ENCODE measurements around the gene CHD9. TPM values are rescaled to one million over a fixed set of nuclear protein-coding genes. Genes with fewer than 3 reads are reported as not detected.

The CHD9 gene
- total and polyA plus RNA-seq, 7 donors: 13.8 to 88.5 (median 55.5) TPM

GRCh38 chr16:53094013-53094630, 39.3 kb downstream of the CHD9 start:
- no peaks in the 10 kb centered on the region for H3K27me3 ChIP-seq
- DNase-seq: peak; percentile 82
- peaks cover 0 to 71% (median 69%) of the 10 kb centered on the region in 4 donors for H3K4me1 ChIP-seq
- H3K9me3 ChIP-seq: no peaks in the 10 kb centered on the region
- TF ChIP-seq EP300 (IDR thresholded peaks at IDR 0.05): no peak
- TF ChIP-seq, protein P1, sequence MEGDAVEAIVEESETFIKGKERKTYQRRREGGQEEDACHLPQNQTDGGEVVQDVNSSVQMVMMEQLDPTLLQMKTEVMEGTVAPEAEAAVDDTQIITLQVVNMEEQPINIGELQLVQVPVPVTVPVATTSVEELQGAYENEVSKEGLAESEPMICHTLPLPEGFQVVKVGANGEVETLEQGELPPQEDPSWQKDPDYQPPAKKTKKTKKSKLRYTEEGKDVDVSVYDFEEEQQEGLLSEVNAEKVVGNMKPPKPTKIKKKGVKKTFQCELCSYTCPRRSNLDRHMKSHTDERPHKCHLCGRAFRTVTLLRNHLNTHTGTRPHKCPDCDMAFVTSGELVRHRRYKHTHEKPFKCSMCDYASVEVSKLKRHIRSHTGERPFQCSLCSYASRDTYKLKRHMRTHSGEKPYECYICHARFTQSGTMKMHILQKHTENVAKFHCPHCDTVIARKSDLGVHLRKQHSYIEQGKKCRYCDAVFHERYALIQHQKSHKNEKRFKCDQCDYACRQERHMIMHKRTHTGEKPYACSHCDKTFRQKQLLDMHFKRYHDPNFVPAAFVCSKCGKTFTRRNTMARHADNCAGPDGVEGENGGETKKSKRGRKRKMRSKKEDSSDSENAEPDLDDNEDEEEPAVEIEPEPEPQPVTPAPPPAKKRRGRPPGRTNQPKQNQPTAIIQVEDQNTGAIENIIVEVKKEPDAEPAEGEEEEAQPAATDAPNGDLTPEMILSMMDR (IDR thresholded peaks at IDR 0.05): no peak
- peak in 2 of 4 donors; percentile 12 to 16 for TF ChIP-seq POLR2AphosphoS5 (IDR thresholded peaks at IDR 0.05)
- no peak for TF ChIP-seq POLR2A (IDR thresholded peaks at IDR 0.05)
- intact Hi-C loops (cut with DNase I): no loop called here
- H3K4me3 ChIP-seq: no peak overlapping the region
- WGBS, 2 donors: 10 to 38% methylated on average over 10 of the region's 10 CpGs
- no peaks in the 10 kb centered on the region for H3K36me3 ChIP-seq
- H3K27ac ChIP-seq: peak overlapping the region; percentile 17 to 90 (median 56)

GRCh38 chr16:53097190-53097589, 42.4 kb downstream of the CHD9 start:
- Histone ChIP-seq H3K27ac (no peak overlapping the region), H3K9me3 (no peaks in the 10 kb centered on the region), H3K4me3 (no peak overlapping the region), H3K4me1 (peaks cover 0 to 71% (median 66%) of the 10 kb centered on the region in 4 donors), H3K36me3 (no peaks in the 10 kb centered on the region), H3K27me3 (no peaks in the 10 kb centered on the region)
- intact Hi-C loops (cut with DNase I): no loop called here
- no peak for TF ChIP-seq POLR2A (IDR thresholded peaks at IDR 0.05)
- TF ChIP-seq, protein P1 (IDR thresholded peaks at IDR 0.05): no peak
- no peak for TF ChIP-seq POLR2AphosphoS5 (IDR thresholded peaks at IDR 0.05)
- TF ChIP-seq EP300 (IDR thresholded peaks at IDR 0.05): no peak
- 72 to 93% methylated on average over 4 of the region's 4 CpGs for WGBS, 2 donors
- no peak for DNase-seq

- no peaks in the 10 kb centered on the region for H3K27me3 ChIP-seq
- H3K4me1 ChIP-seq: peaks cover 0 to 63% (median 55%) of the 10 kb centered on the region in 4 donors
- peak; percentile 95 for DNase-seq
- no peak for TF ChIP-seq EP300 (IDR thresholded peaks at IDR 0.05)
- peak; percentile 58 to 81 (median 77) for TF ChIP-seq POLR2AphosphoS5 (IDR thresholded peaks at IDR 0.05)
- no peaks in the 10 kb centered on the region for H3K36me3 ChIP-seq
- 13 to 15% methylated on average over 16 of the region's 16 CpGs for WGBS, 2 donors
- peak overlapping the region; percentile 10 to 41 (median 36) for H3K4me3 ChIP-seq
- H3K27ac ChIP-seq: peak overlapping the region; percentile 93 to 96 (median 94)
- no peaks in the 10 kb centered on the region for H3K9me3 ChIP-seq
- intact Hi-C loops (cut with DNase I): loop anchor here (1.0 kb wide), 2 partner anchors 7 to 43 kb away; no protein-coding TSS in a partner anchor
These were observed 43.9 kb downstream of the CHD9 start for GRCh38 chr16:53098526-53099317.

DNA sequence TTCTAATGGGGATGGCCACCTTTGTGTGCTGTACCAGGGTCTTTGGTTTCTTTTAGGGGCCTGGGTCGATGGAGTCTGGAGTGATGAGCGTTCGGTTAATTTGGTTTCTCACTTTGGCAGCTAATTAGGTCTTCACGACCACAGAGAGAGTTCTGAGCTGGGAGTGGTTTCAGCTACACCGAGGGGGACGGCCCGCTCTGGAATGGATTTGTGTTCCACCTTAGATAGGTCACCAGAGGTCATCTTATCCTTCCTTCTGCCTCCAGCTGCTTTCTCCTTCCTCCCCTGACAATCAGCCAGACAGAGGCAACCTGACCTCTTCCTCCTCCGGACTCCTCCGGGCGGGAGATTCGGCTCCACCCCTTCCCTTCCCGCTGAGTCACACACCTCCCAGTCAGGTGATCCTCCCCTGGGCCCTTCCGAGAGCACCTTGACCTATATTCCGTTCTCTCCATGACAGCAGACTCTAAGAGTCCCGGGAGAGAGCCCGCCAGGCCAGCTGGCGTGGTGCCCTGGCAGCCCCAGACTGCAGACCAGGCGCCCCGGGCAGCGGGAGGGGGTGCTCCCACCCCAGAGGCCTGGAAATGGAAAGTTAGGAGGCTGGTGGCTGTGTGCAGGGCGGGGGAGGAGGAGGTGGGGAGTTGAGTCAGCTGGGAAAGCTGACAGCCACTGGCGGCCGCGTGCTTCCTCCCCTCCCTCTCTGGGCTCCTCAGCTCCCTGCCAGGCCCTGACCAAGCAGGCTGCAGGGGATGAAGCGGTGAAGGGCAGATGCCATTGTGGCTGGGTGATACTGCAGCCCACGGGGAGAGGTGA, 44.7 kb downstream of the CHD9 start:
- H3K9me3 ChIP-seq: no peaks in the 10 kb centered on the region
- WGBS, 2 donors: 1 to 2% methylated on average over 26 of the region's 26 CpGs
- peak overlapping the region; percentile 10 to 41 (median 36) for H3K4me3 ChIP-seq
- H3K27ac ChIP-seq: peak overlapping the region; percentile 93 to 96 (median 94)
- H3K36me3 ChIP-seq: no peaks in the 10 kb centered on the region
- no peaks in the 10 kb centered on the region for H3K27me3 ChIP-seq
- DNase-seq: peak; percentile 97
- peaks cover 0 to 62% (median 47%) of the 10 kb centered on the region in 4 donors for H3K4me1 ChIP-seq
- TF ChIP-seq POLR2AphosphoS5 (IDR thresholded peaks at IDR 0.05) (peak; percentile 53 to 79 (median 72)), EP300 (IDR thresholded peaks at IDR 0.05) (peak in 2 of 4 donors; percentile 16 to 54), POLR2A (IDR thresholded peaks at IDR 0.05) (no peak)
- intact Hi-C loops (cut with DNase I): loop anchor here (1.0 kb wide), 2 partner anchors 8 to 44 kb away; no protein-coding TSS in a partner anchor

DNA sequence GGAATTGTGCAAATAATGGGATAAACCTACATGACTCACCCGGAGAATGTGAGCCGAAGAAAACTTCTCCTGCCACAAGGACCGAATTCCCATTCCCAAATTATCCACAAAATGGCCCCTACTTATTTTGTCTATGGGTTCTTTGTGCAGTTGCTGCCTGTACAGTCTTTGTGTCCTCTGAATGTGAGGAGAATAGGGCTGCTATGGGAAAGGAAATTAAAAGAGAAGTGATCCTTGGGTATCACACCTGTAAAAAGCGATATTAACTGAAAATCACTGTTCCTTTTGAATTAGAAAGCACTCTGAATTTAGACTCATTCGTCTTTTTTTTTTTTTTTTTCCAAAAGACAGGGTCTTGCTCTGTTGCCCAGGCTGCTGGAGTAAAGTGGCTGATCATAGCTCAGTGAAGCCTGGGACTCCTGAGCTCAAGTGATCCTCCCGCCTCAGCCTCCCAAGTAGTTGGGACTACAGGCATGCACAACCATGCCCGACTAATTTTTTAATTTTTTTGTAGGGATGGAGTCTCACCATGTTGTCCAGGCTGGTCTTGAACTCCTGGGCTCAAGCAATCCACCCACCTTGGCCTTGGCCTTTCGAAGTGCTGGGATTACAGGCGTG, 45.4 kb downstream of the CHD9 start:
- intact Hi-C loops (cut with DNase I): no loop called here
- H3K9me3 ChIP-seq: no peaks in the 10 kb centered on the region
- 55 to 61% methylated on average over 9 of the region's 9 CpGs for WGBS, 2 donors

More for the DNA sequence above, 45.4 kb downstream of the CHD9 start:
- Histone ChIP-seq H3K4me3 (peak overlapping the region; percentile 10 to 41 (median 36)), H3K27me3 (no peaks in the 10 kb centered on the region), H3K4me1 (peaks cover 0 to 60% (median 44%) of the 10 kb centered on the region in 4 donors), H3K36me3 (no peaks in the 10 kb centered on the region), H3K27ac (peak overlapping the region; percentile 93 to 96 (median 94))
- no peak for DNase-seq
- TF ChIP-seq EP300 (IDR thresholded peaks at IDR 0.05): no peak
- TF ChIP-seq, protein P1 (IDR thresholded peaks at IDR 0.05): no peak
- no peak for TF ChIP-seq POLR2A (IDR thresholded peaks at IDR 0.05)

Data from sigmoid colon (tissue), 7 donors.